Activated CD4-positive, alpha-beta T cell treated with anti-CD3 and anti-CD28 coated beads, Interleukin-2, amount 10 ng/mL, durations not matched to agents 7 days and 5 days (primary cell): ENCODE results near the gene CLDN5. TPM values are rescaled to one million over a fixed set of nuclear protein-coding genes. Genes with fewer than 3 reads are reported as not detected.
"Not testable (repeated sequence)": the region's sequence is repeated elsewhere in the genome, so short reads cannot be mapped to it uniquely, and the experiment has no call there.

Experiments used
- CTCF ChIA-PET: fragments of 350-600 bp; sonication (Branson Sonifier 250); formaldehyde crosslinking; loops from one replicate; lab custom pipeline; 2021; ENCODE audit warnings: antibody characterized with exemption; lab: Charles Lee
- POLR2A ChIA-PET: fragments of 350-600 bp; sonication (Branson Sonifier 250); formaldehyde crosslinking; loops from one replicate; lab custom pipeline; 2021; ENCODE audit warnings: antibody characterized with exemption; lab: Charles Lee
- DNase-seq: peaks from one replicate; pipeline ENCODE4 v3.0.0-alpha.2; 2020
- H3K27ac Mint-ChIP-seq: one replicate; pipeline ENCODE4 v1.8.0; 2021; ENCODE audit warnings: mild to moderate bottlenecking, moderate library complexity, mixed read lengths
- H3K27me3 Mint-ChIP-seq: one replicate; pipeline ENCODE4 v1.8.0; 2021; ENCODE audit warnings: mixed read lengths
- H3K36me3 Mint-ChIP-seq: one replicate; pipeline ENCODE4 v1.8.0; 2021; ENCODE audit warnings: low read depth, mixed read lengths
- H3K4me1 Mint-ChIP-seq: one replicate; pipeline ENCODE4 v1.8.0; 2021; ENCODE audit warnings: mixed read lengths
- H3K4me3 Mint-ChIP-seq: one replicate; pipeline ENCODE4 v1.8.0; 2021; ENCODE audit warnings: mild to moderate bottlenecking, moderate library complexity, mixed read lengths
- H3K9me3 Mint-ChIP-seq: one replicate; pipeline ENCODE4 v1.8.0; 2021; ENCODE audit warnings: mixed read lengths
- total RNA-seq, 2 experiments: library from RNA; stranded (reverse); gene quantifications; one replicate each; pipeline ENCODE4 v1.2.3, GENCODE V29; 2021

Gene CLDN5
- total RNA-seq, 2 experiments from 2014 or later, result 0.25 to 0.40 TPM

DNA sequence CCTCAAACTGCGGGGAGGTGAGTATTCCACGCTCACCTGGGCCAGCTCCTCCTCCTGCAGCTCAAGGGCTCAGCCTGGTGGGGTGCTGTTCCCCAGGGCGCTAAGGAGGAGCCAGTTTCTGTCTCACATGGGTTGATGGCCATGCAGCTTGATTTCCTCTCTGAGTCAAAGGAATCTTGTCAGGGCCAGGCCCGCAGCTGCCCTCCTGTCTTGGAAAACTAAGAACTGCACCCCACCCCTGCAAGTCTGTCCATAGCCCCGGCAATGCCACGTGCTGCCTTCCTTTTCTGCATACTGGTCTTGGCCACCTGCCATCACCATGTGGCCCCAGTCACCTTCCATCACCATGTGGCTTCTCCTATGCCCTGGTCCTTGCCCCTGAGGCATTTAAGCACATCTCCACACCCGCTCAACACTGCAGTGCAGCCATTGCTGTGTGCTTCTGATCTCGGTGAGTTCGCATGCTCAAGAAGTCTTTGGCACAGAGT, 35.2 kb upstream of the CLDN5 start:
- POLR2A ChIA-PET, result no interaction called here
- no peak for DNase-seq
- H3K4me3 Mint-ChIP-seq, result no peak overlapping the region

DNA sequence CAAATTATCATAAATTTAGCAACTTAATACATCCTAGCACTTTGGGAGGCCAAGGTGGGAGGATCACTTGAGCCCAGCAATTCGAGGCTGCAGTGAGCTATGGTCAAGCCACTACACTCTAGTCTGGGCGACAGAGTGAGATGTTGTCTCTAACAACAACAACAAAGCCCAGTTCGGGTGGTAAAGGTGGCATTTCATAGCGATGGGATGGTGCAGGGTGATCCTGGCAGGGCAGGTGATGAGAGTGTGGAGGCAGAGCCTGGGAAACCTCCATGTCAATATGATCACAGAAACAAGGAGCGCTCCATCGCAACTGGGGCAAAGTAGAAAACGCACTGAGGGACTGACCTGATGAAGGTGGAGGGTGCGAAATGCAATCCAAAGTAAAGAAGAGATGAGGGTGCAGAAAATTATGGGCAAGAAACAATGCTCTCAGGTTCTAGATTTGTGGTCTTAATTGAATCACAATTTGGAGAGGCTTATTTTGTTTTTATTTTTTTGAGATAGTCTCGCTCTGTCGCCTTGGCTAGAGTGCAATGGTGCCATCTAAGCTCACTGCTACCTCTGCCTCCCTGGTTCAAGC, 32.8 kb upstream of the CLDN5 start:
- Mint-ChIP-seq H3K27ac (no peak overlapping the region), H3K36me3 (no peaks in the 10 kb centered on the region), H3K4me3 (no peak overlapping the region), H3K4me1 (no peaks in the 10 kb centered on the region), H3K27me3 (peaks cover 5% of the 10 kb centered on the region), H3K9me3 (peaks cover 2% of the 10 kb centered on the region)
- ChIA-PET CTCF (no interaction called here), POLR2A (no interaction called here)
- DNase-seq, result no peak

More for the DNA sequence above, 35.2 kb upstream of the CLDN5 start:
- Mint-ChIP-seq H3K9me3 (no peaks in the 10 kb centered on the region), H3K27me3 (peaks cover 2% of the 10 kb centered on the region), H3K4me1 (no peaks in the 10 kb centered on the region), H3K27ac (no peak overlapping the region), H3K36me3 (no peaks in the 10 kb centered on the region)
- CTCF ChIA-PET, result no interaction called here

DNA sequence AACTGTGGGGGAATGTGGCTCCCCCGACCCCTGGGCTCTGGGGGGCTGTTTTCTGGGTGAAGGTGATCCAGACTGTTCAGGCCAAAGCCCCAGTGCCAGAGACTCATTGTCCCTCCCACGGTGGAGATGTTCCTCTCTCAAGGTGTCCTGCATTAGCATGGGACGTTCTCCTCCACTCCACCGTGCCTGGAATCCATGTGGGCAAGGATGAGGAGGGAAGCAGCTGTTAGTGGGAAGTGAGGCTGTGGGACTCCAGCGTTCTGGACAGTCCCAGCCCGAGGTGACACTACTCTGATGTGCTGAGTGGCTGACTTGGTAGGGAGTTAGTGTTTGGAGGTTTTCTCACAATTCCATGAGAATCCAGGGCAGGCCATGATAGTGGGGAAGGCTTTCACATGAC, 31.4 kb upstream of the CLDN5 start:
- H3K27ac Mint-ChIP-seq, result no peak overlapping the region
- H3K9me3 Mint-ChIP-seq, result peaks cover 2% of the 10 kb centered on the region
- H3K27me3 Mint-ChIP-seq, result peaks cover 5% of the 10 kb centered on the region
- H3K4me3 Mint-ChIP-seq, result no peak overlapping the region
- no peaks in the 10 kb centered on the region for H3K36me3 Mint-ChIP-seq
- ChIA-PET CTCF (interaction anchor here (1.8 kb wide), 1 partner anchor 13 kb away, joined by 7 read pairs; no protein-coding TSS in a partner anchor), POLR2A (no interaction called here)
- DNase-seq, result no peak
- no peaks in the 10 kb centered on the region for H3K4me1 Mint-ChIP-seq

DNA sequence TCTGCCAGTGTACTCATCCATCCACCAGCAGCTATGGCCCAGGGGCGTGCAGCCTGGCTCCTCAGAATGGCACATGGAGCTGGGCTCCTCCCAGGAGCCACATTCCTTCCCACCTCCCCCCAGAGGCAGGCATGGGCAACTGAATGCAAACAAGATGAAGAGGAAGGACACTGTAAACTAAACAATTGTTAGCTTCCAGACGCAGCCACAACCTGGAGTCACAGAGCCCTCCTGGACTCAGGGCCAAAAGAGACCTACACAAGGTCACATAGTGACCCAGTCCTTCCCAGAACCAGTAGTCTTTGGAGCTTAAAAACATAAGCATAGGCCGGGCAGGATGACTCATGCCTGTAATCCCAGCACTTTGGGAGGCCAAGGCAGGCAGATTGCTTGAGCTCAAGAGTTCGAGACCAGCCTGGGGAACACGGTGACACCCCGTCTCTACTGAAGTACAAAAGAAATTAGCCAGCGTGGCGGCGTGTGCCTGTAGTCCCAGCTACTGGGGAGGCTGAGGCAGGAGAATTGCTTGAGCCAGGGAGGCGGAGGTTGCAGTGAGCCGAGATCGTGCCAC, 30.7 kb upstream of the CLDN5 start:
- Mint-ChIP-seq H3K27me3 (peaks cover 5% of the 10 kb centered on the region), H3K4me3 (no peak overlapping the region), H3K9me3 (peaks cover 2% of the 10 kb centered on the region), H3K27ac (no peak overlapping the region), H3K4me1 (no peaks in the 10 kb centered on the region), H3K36me3 (no peaks in the 10 kb centered on the region)
- no peak for DNase-seq
- ChIA-PET CTCF (interaction anchor here (0.5 to 1.8 kb wide), 2 partner anchors 14 to 61 kb away, joined by 3 to 7 read pairs; no protein-coding TSS in a partner anchor), POLR2A (no interaction called here)

DNA sequence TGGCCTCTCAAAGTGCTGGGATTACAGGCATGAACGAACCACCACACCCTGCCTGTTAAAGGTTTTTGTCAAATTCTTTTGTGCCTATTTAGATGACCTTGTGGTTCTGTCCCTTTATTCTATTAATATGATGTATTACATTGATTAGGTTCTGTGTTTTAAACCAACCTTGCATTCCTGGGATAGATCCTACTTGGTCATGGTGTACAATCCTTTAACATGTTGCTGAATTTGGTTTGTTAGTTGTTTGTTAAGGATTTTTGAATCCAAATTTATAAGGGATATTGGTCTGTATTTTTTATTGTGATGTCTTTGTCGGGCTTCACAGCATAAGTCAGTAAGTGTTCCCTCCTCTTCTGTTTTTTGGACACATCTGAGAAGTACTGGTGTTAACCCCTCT, 29.0 kb upstream of the CLDN5 start:
- ChIA-PET POLR2A (no interaction called here), CTCF (no interaction called here)
- DNase-seq, result no peak
- Mint-ChIP-seq H3K9me3 (peaks cover 2% of the 10 kb centered on the region), H3K4me3 (no peak overlapping the region), H3K36me3 (no peaks in the 10 kb centered on the region), H3K4me1 (no peaks in the 10 kb centered on the region), H3K27ac (no peak overlapping the region), H3K27me3 (peaks cover 5% of the 10 kb centered on the region)

DNA sequence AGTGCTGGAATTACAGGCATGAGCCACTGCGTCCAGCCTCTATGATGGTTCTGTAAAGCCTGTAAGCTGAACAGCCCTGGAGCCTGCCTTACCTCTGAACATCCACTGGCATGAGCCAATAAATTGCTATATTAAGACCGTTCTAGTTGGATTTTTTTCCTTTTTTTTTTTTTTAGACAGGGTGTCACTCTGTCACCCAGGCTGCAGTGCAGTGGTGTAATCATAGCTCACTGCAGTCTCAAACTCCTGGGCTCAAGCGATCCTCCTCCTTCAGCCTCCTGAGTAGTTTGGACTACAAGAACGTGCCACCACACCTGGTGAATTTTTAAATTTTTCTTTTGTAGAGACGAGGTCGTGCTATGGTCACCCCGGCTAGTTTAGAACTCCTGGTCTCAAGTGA, 26.2 kb upstream of the CLDN5 start:
- Mint-ChIP-seq H3K9me3 (peaks cover 2% of the 10 kb centered on the region), H3K4me3 (no peak overlapping the region), H3K4me1 (no peaks in the 10 kb centered on the region), H3K27ac (no peak overlapping the region), H3K36me3 (no peaks in the 10 kb centered on the region), H3K27me3 (peaks cover 5% of the 10 kb centered on the region)
- POLR2A ChIA-PET, result interaction anchor here (0.7 kb wide), 1 partner anchor 60 kb away, joined by 4 read pairs; no protein-coding TSS in a partner anchor
- DNase-seq, result no peak
- CTCF ChIA-PET, result no interaction called here

DNA sequence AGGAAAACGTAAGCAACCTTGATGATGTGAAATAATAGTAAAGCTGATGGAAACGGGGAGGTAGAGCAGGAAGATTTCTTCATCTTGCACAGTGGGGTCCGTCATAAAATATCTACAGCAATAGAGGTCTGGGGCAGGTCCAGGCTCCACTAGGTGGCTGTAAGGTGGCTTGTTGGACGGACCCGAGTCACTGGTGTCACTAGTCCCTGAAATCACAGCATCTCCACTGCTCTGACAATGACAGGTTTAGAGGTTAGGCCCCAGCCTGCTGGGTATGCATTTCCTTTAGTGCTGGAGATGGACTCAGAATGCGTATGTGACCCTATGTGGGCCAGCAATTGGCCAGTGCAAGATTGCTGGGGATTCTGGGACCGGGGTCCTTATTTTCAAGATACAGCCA, 25.2 kb upstream of the CLDN5 start:
- CTCF ChIA-PET, result no interaction called here

DNA sequence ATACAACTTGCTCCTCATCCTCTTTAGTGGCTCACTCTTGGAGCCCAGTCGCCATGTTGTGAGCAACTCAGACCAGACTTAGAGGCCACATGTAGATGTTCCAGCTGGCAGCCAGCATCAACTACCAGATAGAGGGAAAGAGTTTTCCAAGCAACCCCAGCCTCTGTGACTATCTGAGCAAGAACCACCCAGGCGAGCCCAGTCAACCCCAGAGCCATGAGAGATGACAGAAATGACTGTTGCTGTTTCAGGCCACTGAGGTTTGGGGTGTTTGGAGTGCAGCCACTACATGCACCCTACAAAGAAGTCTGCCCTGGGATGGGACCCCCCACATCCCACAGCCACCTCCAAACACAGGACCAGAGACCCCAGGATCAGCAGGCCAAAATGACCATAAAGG, 24.8 kb upstream of the CLDN5 start:
- H3K9me3 Mint-ChIP-seq, result peaks cover 2% of the 10 kb centered on the region
- peaks cover 5% of the 10 kb centered on the region for H3K27me3 Mint-ChIP-seq
- no peaks in the 10 kb centered on the region for H3K36me3 Mint-ChIP-seq
- POLR2A ChIA-PET, result no interaction called here
- H3K4me1 Mint-ChIP-seq, result no peaks in the 10 kb centered on the region
- no peak overlapping the region for H3K4me3 Mint-ChIP-seq
- H3K27ac Mint-ChIP-seq, result no peak overlapping the region
- CTCF ChIA-PET, result no interaction called here
- no peak for DNase-seq

More for the DNA sequence above, 25.2 kb upstream of the CLDN5 start:
- H3K36me3 Mint-ChIP-seq, result no peaks in the 10 kb centered on the region
- H3K9me3 Mint-ChIP-seq, result peaks cover 2% of the 10 kb centered on the region
- peaks cover 5% of the 10 kb centered on the region for H3K27me3 Mint-ChIP-seq
- no peak overlapping the region for H3K4me3 Mint-ChIP-seq
- POLR2A ChIA-PET, result no interaction called here
- no peaks in the 10 kb centered on the region for H3K4me1 Mint-ChIP-seq
- H3K27ac Mint-ChIP-seq, result no peak overlapping the region
- no peak for DNase-seq

DNA sequence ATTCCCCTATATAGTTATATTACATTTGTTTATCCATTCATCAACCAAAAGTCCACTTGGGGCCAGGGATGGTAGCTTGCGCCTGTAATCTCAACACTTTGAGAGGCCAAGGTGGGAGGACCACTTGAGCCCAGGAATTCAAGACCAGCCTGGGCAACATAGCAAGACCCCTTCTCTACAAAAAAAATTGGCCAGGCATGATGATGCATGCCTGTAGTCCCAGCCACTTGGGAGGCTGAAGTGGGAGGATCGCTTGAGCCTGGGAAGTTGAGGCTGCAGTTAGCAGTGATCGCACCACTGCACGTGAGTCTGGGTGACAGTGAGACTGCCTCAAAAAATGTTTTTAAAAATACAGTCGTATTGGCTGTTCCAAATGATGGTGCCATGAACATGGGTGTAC, 24.2 kb upstream of the CLDN5 start:
- POLR2A ChIA-PET, H3K4me1 Mint-ChIP-seq, H3K27me3 Mint-ChIP-seq, H3K27ac Mint-ChIP-seq, DNase-seq, H3K36me3 Mint-ChIP-seq, H3K4me3 Mint-ChIP-seq, H3K9me3 Mint-ChIP-seq: not testable (repeated sequence)
- CTCF ChIA-PET, result interaction anchor here (0.7 kb wide), 1 partner anchor 26 kb away, joined by 4 read pairs; no protein-coding TSS in a partner anchor

DNA sequence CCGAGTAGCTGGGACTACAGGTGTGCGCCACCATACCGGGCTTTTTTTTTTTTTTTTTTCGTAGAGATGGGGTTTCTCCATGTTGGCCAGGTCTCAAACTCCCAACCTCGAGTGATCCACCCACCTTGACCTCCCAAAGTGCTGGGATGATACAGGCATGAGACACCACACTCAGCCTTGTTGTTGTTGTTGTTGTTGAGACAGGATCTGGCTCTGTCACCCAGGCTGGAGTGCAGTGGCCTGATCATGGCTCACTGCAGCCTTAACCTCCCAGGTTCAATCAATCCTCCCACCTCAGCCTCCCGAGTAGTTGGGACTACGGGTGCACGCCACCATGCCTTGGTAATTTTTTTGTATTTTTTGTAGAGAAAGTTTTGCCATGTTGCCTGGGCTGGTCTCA, 23.4 kb upstream of the CLDN5 start:
- Mint-ChIP-seq H3K4me3 (no peak overlapping the region), H3K27me3 (peaks cover 2% of the 10 kb centered on the region), H3K4me1 (no peaks in the 10 kb centered on the region), H3K9me3 (no peaks in the 10 kb centered on the region), H3K36me3 (no peaks in the 10 kb centered on the region), H3K27ac (no peak overlapping the region)
- POLR2A ChIA-PET, result no interaction called here
- no peak for DNase-seq
- CTCF ChIA-PET, result no interaction called here

DNA sequence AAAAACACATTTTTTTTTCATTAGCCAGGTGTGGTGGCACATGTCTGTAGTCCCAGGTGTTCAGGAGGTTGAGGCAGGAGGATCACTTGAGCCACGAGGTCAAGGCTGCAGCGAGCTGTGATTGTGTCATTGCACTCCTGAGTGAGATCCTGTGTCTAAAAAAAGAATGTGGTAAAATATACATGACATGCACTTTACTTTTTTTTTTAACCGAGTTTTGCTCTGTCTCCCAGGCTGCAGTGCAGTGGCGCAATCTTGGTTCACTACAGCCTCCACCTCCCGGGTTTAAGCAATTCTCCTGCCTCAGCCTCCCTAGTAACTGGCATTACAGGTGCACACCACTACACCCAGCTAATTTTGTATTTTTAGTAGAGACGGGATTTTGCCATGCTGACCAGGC, 22.5 kb upstream of the CLDN5 start:
- POLR2A ChIA-PET, result no interaction called here
- H3K27me3 Mint-ChIP-seq, result no peaks in the 10 kb centered on the region
- H3K36me3 Mint-ChIP-seq, result no peaks in the 10 kb centered on the region
- H3K27ac Mint-ChIP-seq, result no peak overlapping the region
- H3K4me3 Mint-ChIP-seq, result no peak overlapping the region
- no peak for DNase-seq
- H3K4me1 Mint-ChIP-seq, result no peaks in the 10 kb centered on the region
- H3K9me3 Mint-ChIP-seq, result no peaks in the 10 kb centered on the region
- CTCF ChIA-PET, result interaction anchor here (0.6 kb wide), 1 partner anchor 46 kb away, joined by 5 read pairs; no protein-coding TSS in a partner anchor

DNA sequence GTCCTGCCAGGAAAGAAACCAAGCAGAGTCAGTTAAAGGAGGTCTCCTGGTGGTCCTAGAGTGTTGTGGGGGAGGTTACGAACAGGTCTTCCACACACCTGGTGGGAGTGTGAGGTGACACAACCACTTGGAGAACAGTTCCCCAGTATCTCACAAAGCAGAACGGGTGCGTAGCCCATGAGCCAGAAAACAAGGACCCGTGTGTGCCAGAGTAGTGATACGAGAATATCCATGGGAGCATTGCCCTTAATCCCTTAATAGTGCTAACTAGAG, 21.7 kb upstream of the CLDN5 start:
- no peak overlapping the region for H3K4me3 Mint-ChIP-seq
- H3K27ac Mint-ChIP-seq, result no peak overlapping the region
- H3K4me1 Mint-ChIP-seq, result no peaks in the 10 kb centered on the region
- ChIA-PET CTCF (no interaction called here), POLR2A (no interaction called here)
- H3K9me3 Mint-ChIP-seq, result no peaks in the 10 kb centered on the region
- no peaks in the 10 kb centered on the region for H3K27me3 Mint-ChIP-seq
- no peak for DNase-seq
- H3K36me3 Mint-ChIP-seq, result no peaks in the 10 kb centered on the region

DNA sequence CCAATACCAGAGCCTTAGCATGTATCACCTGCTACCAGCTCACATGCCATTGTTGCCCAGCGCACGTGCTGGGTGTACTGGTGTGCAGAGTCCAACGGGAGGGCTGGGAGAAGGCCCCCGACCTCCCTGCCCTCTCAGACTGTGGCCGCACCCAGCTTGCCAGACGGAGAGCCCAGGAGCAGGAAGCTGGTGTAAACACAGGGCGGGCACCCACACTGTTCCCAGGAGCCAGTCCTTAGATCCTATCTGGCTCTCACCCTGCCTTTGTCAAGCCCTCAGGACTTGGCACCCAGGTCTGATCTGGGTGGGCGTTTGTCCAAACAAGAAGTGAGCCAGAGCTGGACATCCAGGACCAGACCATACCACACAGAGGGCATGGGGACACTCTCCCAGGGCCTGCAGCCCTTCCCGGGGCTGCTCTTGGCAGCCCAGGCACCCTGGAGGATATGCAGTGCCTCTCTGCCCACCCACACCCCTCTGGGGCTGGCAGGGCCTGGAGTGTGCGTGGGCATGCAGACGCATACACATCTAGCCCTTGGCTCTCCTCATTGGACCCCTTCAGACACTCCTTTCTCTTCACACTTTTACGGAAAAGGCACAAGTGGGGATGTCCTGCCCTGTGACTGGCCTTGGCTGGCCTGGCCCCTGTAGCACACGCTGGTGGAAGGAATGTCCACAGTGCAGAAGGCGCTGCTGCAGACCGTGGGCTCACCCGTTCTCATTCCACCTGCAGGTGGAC, 19.9 kb upstream of the CLDN5 start:
- ChIA-PET CTCF (interaction anchor here (1.5 kb wide), 1 partner anchor 14 kb away, joined by 3 read pairs; no protein-coding TSS in a partner anchor), POLR2A (no interaction called here)
- H3K4me3 Mint-ChIP-seq, result no peak overlapping the region
- no peaks in the 10 kb centered on the region for H3K9me3 Mint-ChIP-seq
- no peak for DNase-seq
- no peaks in the 10 kb centered on the region for H3K36me3 Mint-ChIP-seq
- no peaks in the 10 kb centered on the region for H3K4me1 Mint-ChIP-seq
- no peak overlapping the region for H3K27ac Mint-ChIP-seq
- H3K27me3 Mint-ChIP-seq, result no peaks in the 10 kb centered on the region
